GM12874 (cell line): ENCODE results near the gene ERGIC1.

Experiments used
- TF ChIP-seq, protein P1 (sequence below): IDR thresholded peaks from 2 replicates; pipeline ENCODE4 v1.5.1; 2011; ENCODE audit warnings: low read depth, mild to moderate bottlenecking, control low read depth, low read length, moderate library complexity; ENCODE audit not compliant: insufficient read depth

Gene ERGIC1

GRCh38 chr5:172943906-172944305 is 109.9 kb downstream of the ERGIC1 start:
- TF ChIP-seq, protein P1, sequence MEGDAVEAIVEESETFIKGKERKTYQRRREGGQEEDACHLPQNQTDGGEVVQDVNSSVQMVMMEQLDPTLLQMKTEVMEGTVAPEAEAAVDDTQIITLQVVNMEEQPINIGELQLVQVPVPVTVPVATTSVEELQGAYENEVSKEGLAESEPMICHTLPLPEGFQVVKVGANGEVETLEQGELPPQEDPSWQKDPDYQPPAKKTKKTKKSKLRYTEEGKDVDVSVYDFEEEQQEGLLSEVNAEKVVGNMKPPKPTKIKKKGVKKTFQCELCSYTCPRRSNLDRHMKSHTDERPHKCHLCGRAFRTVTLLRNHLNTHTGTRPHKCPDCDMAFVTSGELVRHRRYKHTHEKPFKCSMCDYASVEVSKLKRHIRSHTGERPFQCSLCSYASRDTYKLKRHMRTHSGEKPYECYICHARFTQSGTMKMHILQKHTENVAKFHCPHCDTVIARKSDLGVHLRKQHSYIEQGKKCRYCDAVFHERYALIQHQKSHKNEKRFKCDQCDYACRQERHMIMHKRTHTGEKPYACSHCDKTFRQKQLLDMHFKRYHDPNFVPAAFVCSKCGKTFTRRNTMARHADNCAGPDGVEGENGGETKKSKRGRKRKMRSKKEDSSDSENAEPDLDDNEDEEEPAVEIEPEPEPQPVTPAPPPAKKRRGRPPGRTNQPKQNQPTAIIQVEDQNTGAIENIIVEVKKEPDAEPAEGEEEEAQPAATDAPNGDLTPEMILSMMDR: no peak

DNA sequence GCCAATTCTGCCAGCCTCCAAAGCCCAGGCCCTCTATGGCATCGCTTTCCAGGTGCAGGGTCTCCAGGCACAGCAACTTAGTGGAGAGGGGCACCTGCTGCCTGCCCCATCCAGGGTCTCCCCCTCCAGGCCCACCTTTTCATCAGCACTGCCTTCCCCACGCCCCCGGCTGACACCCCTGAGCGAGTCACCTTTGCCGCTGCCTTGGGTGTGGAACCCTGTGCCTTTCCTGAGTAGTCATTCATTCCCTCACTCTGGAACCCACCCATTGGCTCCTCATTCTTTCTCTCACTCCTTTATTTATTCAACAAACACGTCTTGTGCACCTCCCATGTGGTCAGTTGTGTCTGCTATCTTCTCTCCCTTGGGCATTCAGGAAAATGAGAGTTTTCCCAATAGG is 110.7 kb downstream of the ERGIC1 start:
- TF ChIP-seq, protein P1: no peak

DNA sequence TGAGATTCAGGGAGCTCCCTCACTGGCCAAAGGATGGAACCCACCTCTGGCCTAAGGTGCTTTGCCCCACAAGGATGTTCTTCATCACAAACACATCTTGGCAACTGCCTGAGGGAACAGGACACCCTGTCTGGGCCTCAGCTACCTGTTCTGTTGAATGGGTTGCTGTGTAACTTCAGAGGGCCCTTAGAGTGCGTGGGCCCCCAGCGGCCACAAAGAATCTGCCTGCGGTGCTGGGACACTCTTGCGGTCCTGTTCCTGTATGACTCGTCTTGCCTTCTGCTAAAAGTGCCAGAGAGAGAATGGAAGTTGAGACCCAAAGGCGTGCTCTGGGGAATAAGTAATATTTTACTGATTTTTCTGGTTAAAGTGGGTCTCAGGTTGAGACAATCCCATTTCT is 111.1 kb downstream of the ERGIC1 start:
- TF ChIP-seq, protein P1: no peak

DNA sequence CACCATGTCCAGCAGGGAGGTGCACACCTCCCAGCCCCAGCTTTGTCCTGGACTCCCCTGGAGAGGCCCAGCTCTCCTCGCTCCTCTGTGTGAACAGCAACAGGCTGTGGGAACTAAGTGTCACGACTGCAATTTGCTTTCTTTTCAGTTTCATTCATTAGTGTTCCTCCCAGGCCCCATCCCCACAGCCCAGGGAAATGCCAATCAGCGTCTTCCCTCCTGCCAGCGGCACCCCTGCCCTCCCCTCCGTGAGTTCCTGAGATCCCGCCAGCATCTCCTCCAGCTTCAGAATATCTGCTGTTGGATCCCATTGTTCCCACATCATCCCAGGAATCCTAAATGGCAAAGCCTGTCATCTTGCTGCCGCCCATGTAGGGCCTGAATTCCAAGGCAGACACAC is 112.1 kb downstream of the ERGIC1 start:
- TF ChIP-seq, protein P1: no peak

GRCh38 chr5:172949426-172949825 is 115.4 kb downstream of the ERGIC1 start:
- TF ChIP-seq, protein P1: no peak

GRCh38 chr5:172950176-172950965 is 116.3 kb downstream of the ERGIC1 start:
- TF ChIP-seq, protein P1: no peak

DNA sequence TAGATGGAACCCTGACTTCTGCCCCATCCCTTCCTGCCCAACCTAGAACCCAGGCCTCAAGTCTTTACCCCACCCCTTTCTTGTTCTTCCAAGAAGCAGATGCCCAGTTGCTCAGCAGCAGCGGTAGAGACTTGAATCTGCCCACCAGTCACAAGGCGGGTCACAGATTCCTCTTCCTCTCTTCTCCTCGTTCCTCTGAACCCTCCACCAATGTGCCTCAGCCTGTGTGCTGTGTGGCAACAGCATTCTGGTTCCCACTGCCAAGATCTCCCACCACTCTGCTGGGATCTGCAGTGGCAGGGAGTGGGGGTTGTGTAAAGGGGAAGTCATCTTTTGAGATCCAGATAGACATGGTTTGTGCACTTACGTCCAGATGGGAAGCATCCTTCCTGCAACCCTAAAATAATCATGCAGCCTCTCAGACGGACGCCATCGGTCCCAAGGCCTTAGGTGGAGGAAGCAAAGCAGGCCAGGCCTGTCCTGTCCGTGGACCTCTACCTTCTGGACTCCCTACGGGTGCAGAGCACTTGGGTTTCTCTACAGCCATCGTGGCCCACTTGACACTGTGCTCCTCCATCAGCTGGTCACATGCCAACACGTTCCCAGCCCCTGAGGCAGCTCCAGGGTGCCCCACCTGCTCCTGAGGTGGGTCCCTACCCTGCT is 117.5 kb downstream of the ERGIC1 start:
- TF ChIP-seq, protein P1: no peak
